ENCODE data around the gene SCFD2. TPM values are rescaled to one million over a fixed set of nuclear protein-coding genes. Genes with fewer than 3 reads are reported as not detected.

SCFD2 gene
- total and polyA plus RNA-seq, 8 donors: 11.4 to 26.6 (median 13.7) TPM

GRCh38 chr4:52957835-52958631, 407.8 kb downstream of the SCFD2 start:
- Histone ChIP-seq H3K36me3 (no peaks in the 10 kb centered on the region), H3K27me3 (no peaks in the 10 kb centered on the region), H3K4me1 (peaks cover 0 to 9% of the 10 kb centered on the region in 2 donors), H3K9me3 (no peaks in the 10 kb centered on the region), H3K27ac (no peak overlapping the region), H3K4me3 (no peak overlapping the region)
- intact Hi-C loops (cut with DNase I): no loop called here
- DNase-seq (peak in 1 of 4 donors; percentile 37), ATAC-seq (no peak)
- no peak for TF ChIP-seq CTCF (IDR thresholded peaks at IDR 0.05)

- peak in 1 of 4 donors; percentile 50 for DNase-seq
- ATAC-seq: no peak
- no peak for TF ChIP-seq CTCF (IDR thresholded peaks at IDR 0.05)
Observed at GRCh38 chr4:52957220-52957686, 408.6 kb downstream of the SCFD2 start.

DNA sequence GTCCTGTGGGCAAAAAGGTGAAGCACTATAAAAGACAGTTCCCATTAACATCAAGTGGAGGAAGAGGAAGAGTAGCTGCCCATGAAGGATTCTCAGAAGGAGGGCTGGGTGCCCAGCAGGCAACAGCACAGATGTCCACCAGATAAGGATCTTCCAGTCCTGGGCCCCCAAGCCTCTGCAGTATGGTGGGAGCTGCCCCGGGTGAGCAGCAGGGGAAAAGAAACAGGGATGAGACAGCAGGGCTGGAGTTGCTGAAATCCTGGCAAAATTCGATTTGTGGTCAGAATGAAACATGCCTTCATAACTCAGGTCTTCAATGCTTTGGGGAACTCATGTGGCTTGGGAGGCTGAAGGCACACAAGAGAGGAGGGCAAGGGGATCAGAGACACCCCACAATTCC, 409.2 kb downstream of the SCFD2 start:
- no peak for TF ChIP-seq CTCF (IDR thresholded peaks at IDR 0.05)
- Histone ChIP-seq H3K4me1 (peaks cover 0 to 9% of the 10 kb centered on the region in 2 donors), H3K27ac (no peak overlapping the region), H3K9me3 (no peaks in the 10 kb centered on the region), H3K36me3 (no peaks in the 10 kb centered on the region), H3K4me3 (no peak overlapping the region), H3K27me3 (no peaks in the 10 kb centered on the region)
- intact Hi-C loops (cut with DNase I): no loop called here
- ATAC-seq (no peak), DNase-seq (no peak)

More at GRCh38 chr4:52957220-52957686, 408.6 kb downstream of the SCFD2 start:
- H3K4me1 ChIP-seq: peaks cover 0 to 9% of the 10 kb centered on the region in 2 donors
- intact Hi-C loops (cut with DNase I): no loop called here
- no peak overlapping the region for H3K4me3 ChIP-seq
- H3K27me3 ChIP-seq: no peaks in the 10 kb centered on the region
- H3K36me3 ChIP-seq: no peaks in the 10 kb centered on the region
- H3K27ac ChIP-seq: no peak overlapping the region
- no peaks in the 10 kb centered on the region for H3K9me3 ChIP-seq

DNA sequence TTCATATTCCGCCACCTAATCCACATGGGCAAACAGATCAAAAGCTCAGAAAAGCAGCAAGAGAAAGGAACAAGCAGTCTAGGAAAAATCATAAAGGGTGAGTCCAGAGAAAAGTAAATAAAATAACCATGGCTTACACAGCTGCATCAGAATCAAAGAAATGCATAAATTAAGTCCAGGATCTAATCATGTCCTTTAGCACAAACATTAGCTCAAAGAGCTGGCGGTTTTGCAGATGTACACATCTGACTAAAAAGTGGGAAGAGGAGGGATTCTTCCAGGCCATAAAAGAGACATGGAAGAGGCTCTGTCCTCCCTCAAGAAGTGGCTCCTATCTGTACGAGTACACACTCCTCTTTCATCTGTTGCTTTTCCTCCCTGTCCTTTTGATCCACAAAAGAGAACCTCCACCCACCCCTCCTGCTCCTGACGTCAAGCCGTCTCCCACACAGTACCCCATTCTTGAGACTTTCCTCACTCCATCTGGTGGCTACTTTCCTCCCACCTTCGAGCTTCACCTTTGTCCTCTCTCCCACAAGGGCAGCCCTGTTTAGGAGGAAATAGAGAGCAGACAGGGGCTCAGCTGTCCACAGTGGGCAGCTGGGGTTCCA, 411.2 kb downstream of the SCFD2 start:
- Histone ChIP-seq H3K4me1 (peaks cover 0 to 9% of the 10 kb centered on the region in 2 donors), H3K9me3 (no peaks in the 10 kb centered on the region), H3K4me3 (no peak overlapping the region), H3K27me3 (no peaks in the 10 kb centered on the region), H3K36me3 (no peaks in the 10 kb centered on the region), H3K27ac (no peak overlapping the region)
- ATAC-seq: no peak
- DNase-seq: no peak
- intact Hi-C loops (cut with DNase I): no loop called here
- TF ChIP-seq CTCF (IDR thresholded peaks at IDR 0.05): no peak

GRCh38 chr4:52952540-52952939, 413.3 kb downstream of the SCFD2 start:
- Histone ChIP-seq H3K9me3 (no peaks in the 10 kb centered on the region), H3K27ac (no peak overlapping the region), H3K36me3 (no peaks in the 10 kb centered on the region), H3K4me1 (peaks cover 0 to 5% of the 10 kb centered on the region in 2 donors), H3K4me3 (no peak overlapping the region), H3K27me3 (no peaks in the 10 kb centered on the region)
- ATAC-seq (no peak), DNase-seq (no peak)
- intact Hi-C loops (cut with DNase I): no loop called here
- no peak for TF ChIP-seq CTCF (IDR thresholded peaks at IDR 0.05)

Data from left lung (tissue), 10 donors.